Panc1 (cell line): ENCODE data around the gene AMT.

ENCODE experiments used
- CTCF ChIP-seq: fragments of 450-650 bp; IDR thresholded peaks from 2 replicates; pipeline ENCODE4 v1.5.1; 2017; ENCODE audit warnings: mild to moderate bottlenecking
- POLR2AphosphoS5 ChIP-seq: IDR thresholded peaks from 2 replicates; pipeline ENCODE4 v1.6.1; 2012; ENCODE audit warnings: mild to moderate bottlenecking, low read depth, low read length, moderate library complexity
- REST ChIP-seq, 2 experiments: IDR thresholded peaks; 2 replicates each; pipeline ENCODE4 v1.6.1; 2011 to 2012; ENCODE audit warnings: low read depth in 2 of 2, control low read depth in 1 of 2, low read length in 1 of 2, mild to moderate bottlenecking in 1 of 2, moderate library complexity in 1 of 2; ENCODE audit not compliant: insufficient read depth in 1 of 2
- SIN3A ChIP-seq: IDR thresholded peaks from 2 replicates; pipeline ENCODE4 v1.6.1; 2012; ENCODE audit warnings: low read depth, mild to moderate bottlenecking, low read length, moderate library complexity, borderline replicate concordance; ENCODE audit not compliant: insufficient read depth
- TCF7L2 ChIP-seq: IDR thresholded peaks from 2 replicates; pipeline ENCODE4 v1.6.1; 2011; ENCODE audit warnings: mild to moderate bottlenecking, low read depth, low read length, inconsistent platforms

GRCh38 chr3:49414753-49415152, 7.5 kb downstream of the AMT start:
- TF ChIP-seq CTCF (no peak), REST (IDR thresholded peaks at IDR 0.05; ENCODE audit: insufficient read depth in 1 of 2, low read depth in 2 of 2, low read length in 1 of 2) (no peak), POLR2AphosphoS5 (no peak), TCF7L2 (no peak), SIN3A (no peak)
